ENCODE results near the gene FOXC1.

The FOXC1 gene

GRCh38 chr6:1622851-1623768, 13.4 kb downstream of the FOXC1 start:
- no peak for DNase-seq (ENCODE audit: low read depth, low spot score)

GRCh38 chr6:1623769-1624057, 14.0 kb downstream of the FOXC1 start:
- no peak for DNase-seq (ENCODE audit: low read depth, low spot score)

GRCh38 chr6:1624058-1624850, 14.5 kb downstream of the FOXC1 start:
- DNase-seq (ENCODE audit: low read depth, low spot score): peak; percentile 53

GRCh38 chr6:1624851-1625781, 15.4 kb downstream of the FOXC1 start:
- DNase-seq (ENCODE audit: low read depth, low spot score): peak; percentile 66

GRCh38 chr6:1625794-1626435, 16.2 kb downstream of the FOXC1 start:
- DNase-seq (ENCODE audit: low read depth, low spot score): no peak

GRCh38 chr6:1626481-1626880, 16.8 kb downstream of the FOXC1 start:
- no peak for DNase-seq (ENCODE audit: low read depth, low spot score)

GRCh38 chr6:1627827-1628560, 18.3 kb downstream of the FOXC1 start:
- DNase-seq (ENCODE audit: low read depth, low spot score): no peak

GRCh38 chr6:1629316-1629715, 19.6 kb downstream of the FOXC1 start:
- DNase-seq (ENCODE audit: low read depth, low spot score): no peak

- no peak for DNase-seq (ENCODE audit: low read depth, low spot score)
Measured at GRCh38 chr6:1630212-1630770, 20.6 kb downstream of the FOXC1 start.

- DNase-seq (ENCODE audit: low read depth, low spot score): peak; percentile 73
Measured at GRCh38 chr6:1630771-1631217, 21.1 kb downstream of the FOXC1 start.

- DNase-seq (ENCODE audit: low read depth, low spot score): no peak
Measured at GRCh38 chr6:1631251-1631650, 21.5 kb downstream of the FOXC1 start.

GRCh38 chr6:1633366-1634021, 23.8 kb downstream of the FOXC1 start:
- DNase-seq (ENCODE audit: low read depth, low spot score): no peak

GRCh38 chr6:1634081-1634480, 24.4 kb downstream of the FOXC1 start:
- DNase-seq (ENCODE audit: low read depth, low spot score): no peak

GRCh38 chr6:1635305-1636010, 25.7 kb downstream of the FOXC1 start:
- DNase-seq (ENCODE audit: low read depth, low spot score): no peak

GRCh38 chr6:1636272-1636825, 26.6 kb downstream of the FOXC1 start:
- DNase-seq (ENCODE audit: low read depth, low spot score): no peak

- DNase-seq (ENCODE audit: low read depth, low spot score): peak; percentile 20
Measured at GRCh38 chr6:1636971-1637871, 27.5 kb downstream of the FOXC1 start.

- no peak for DNase-seq (ENCODE audit: low read depth, low spot score)
Measured at GRCh38 chr6:1639430-1639829, 29.7 kb downstream of the FOXC1 start.

GRCh38 chr6:1640476-1640875, 30.8 kb downstream of the FOXC1 start:
- DNase-seq (ENCODE audit: low read depth, low spot score): no peak
